ENCODE data around the gene HCLS1. TPM values are rescaled to one million over a fixed set of nuclear protein-coding genes. Genes with fewer than 3 reads are reported as not detected.

Gene HCLS1
- total RNA-seq, 1 donor from 2014 or later = 8.7 TPM

GRCh38 chr3:121663171-121663847 is 2.6 kb upstream of the HCLS1 start:
- H3K36me3 ChIP-seq = peaks cover 51% of the 10 kb centered on the region
- DNase-seq = no peak
- no peaks in the 10 kb centered on the region for H3K9me3 ChIP-seq (replicated peaks)
- intact Hi-C loops (cut with micrococcal nuclease) = no loop called here
- H3K27ac ChIP-seq (replicated peaks) = peak overlapping the region; percentile 65
- TF ChIP-seq CTCF (IDR thresholded peaks at IDR 0.05; ENCODE audit: borderline replicate concordance) = no peak
- H3K4me1 ChIP-seq = peaks cover 41% of the 10 kb centered on the region
- H3K27me3 ChIP-seq (ENCODE audit: low read depth) = no peaks in the 10 kb centered on the region
- H3K4me3 ChIP-seq = no peak overlapping the region

GRCh38 chr3:121662742-121663141 is 2.0 kb upstream of the HCLS1 start:
- intact Hi-C loops (cut with micrococcal nuclease) = no loop called here
- TF ChIP-seq CTCF (IDR thresholded peaks at IDR 0.05; ENCODE audit: borderline replicate concordance) = no peak
- Histone ChIP-seq H3K4me3 (no peak overlapping the region), H3K4me1 (peaks cover 41% of the 10 kb centered on the region), H3K36me3 (peaks cover 45% of the 10 kb centered on the region), H3K27me3 (ENCODE audit: low read depth) (no peaks in the 10 kb centered on the region), H3K9me3 (replicated peaks) (no peaks in the 10 kb centered on the region), H3K27ac (replicated peaks) (peak overlapping the region; percentile 65)
- no peak for DNase-seq

GRCh38 chr3:121661376-121661775 is 673 bp upstream of the HCLS1 start:
- Histone ChIP-seq H3K27me3 (ENCODE audit: low read depth) (no peaks in the 10 kb centered on the region), H3K36me3 (peaks cover 32% of the 10 kb centered on the region), H3K9me3 (replicated peaks) (no peaks in the 10 kb centered on the region), H3K27ac (replicated peaks) (peak overlapping the region; percentile 69), H3K4me1 (peaks cover 41% of the 10 kb centered on the region), H3K4me3 (no peak overlapping the region)
- intact Hi-C loops (cut with micrococcal nuclease) = no loop called here
- DNase-seq = no peak
- no peak for TF ChIP-seq CTCF (IDR thresholded peaks at IDR 0.05; ENCODE audit: borderline replicate concordance)

GRCh38 chr3:121659586-121659985 is 1.1 kb downstream of the HCLS1 start:
- peak overlapping the region; percentile 69 for H3K27ac ChIP-seq (replicated peaks)
- intact Hi-C loops (cut with micrococcal nuclease) = no loop called here
- peaks cover 14% of the 10 kb centered on the region for H3K36me3 ChIP-seq
- H3K4me3 ChIP-seq = peak overlapping the region; percentile 58
- DNase-seq = no peak
- peaks cover 41% of the 10 kb centered on the region for H3K4me1 ChIP-seq
- H3K9me3 ChIP-seq (replicated peaks) = no peaks in the 10 kb centered on the region
- no peak for TF ChIP-seq CTCF (IDR thresholded peaks at IDR 0.05; ENCODE audit: borderline replicate concordance)
- no peaks in the 10 kb centered on the region for H3K27me3 ChIP-seq (ENCODE audit: low read depth)

- TF ChIP-seq CTCF (IDR thresholded peaks at IDR 0.05; ENCODE audit: borderline replicate concordance) = no peak
- H3K27ac ChIP-seq (replicated peaks) = no peak overlapping the region
- intact Hi-C loops (cut with micrococcal nuclease) = no loop called here
These were observed 1.8 kb downstream of the HCLS1 start for GRCh38 chr3:121658716-121659435.

More at GRCh38 chr3:121658716-121659435, 1.8 kb downstream of the HCLS1 start:
- no peak for DNase-seq
- Histone ChIP-seq H3K9me3 (replicated peaks) (no peaks in the 10 kb centered on the region), H3K4me3 (peak overlapping the region; percentile 58), H3K4me1 (peaks cover 41% of the 10 kb centered on the region), H3K27me3 (ENCODE audit: low read depth) (no peaks in the 10 kb centered on the region), H3K36me3 (peaks cover 7% of the 10 kb centered on the region)

All from left ventricle myocardium inferior (tissue), 1 donor.